ENCODE data around the gene MST1R. TPM values are rescaled to one million over a fixed set of nuclear protein-coding genes. Genes with fewer than 3 reads are reported as not detected.
A peak's percentile ranks its signal among the peaks of the same experiment; 100 is the strongest.

MST1R gene
- total RNA-seq, 1 experiment from 2014 or later = not detected

GRCh38 chr3:49901366-49902339, 2.0 kb downstream of the MST1R start:
- DNase-seq = no peak
- no peaks in the 10 kb centered on the region for H3K36me3 ChIP-seq
- H3K27ac ChIP-seq = no peak overlapping the region
- H3K4me3 ChIP-seq = no peak overlapping the region
- H3K9me3 ChIP-seq (replicated peaks) = no peaks in the 10 kb centered on the region
- no peaks in the 10 kb centered on the region for H3K4me1 ChIP-seq
- no peaks in the 10 kb centered on the region for H3K27me3 ChIP-seq

GRCh38 chr3:49900491-49901153, 3.1 kb downstream of the MST1R start:
- DNase-seq = no peak
- Histone ChIP-seq H3K27me3 (no peaks in the 10 kb centered on the region), H3K4me3 (no peak overlapping the region), H3K4me1 (no peaks in the 10 kb centered on the region), H3K27ac (no peak overlapping the region), H3K9me3 (replicated peaks) (no peaks in the 10 kb centered on the region), H3K36me3 (no peaks in the 10 kb centered on the region)

- Histone ChIP-seq H3K4me1 (no peaks in the 10 kb centered on the region), H3K27me3 (no peaks in the 10 kb centered on the region), H3K27ac (no peak overlapping the region), H3K9me3 (replicated peaks) (no peaks in the 10 kb centered on the region), H3K4me3 (no peak overlapping the region), H3K36me3 (no peaks in the 10 kb centered on the region)
- peak; percentile 17 to 54 for DNase-seq
Measured at GRCh38 chr3:49899815-49900214, 3.9 kb downstream of the MST1R start.

GRCh38 chr3:49898991-49899390, 4.7 kb downstream of the MST1R start:
- Histone ChIP-seq H3K9me3 (replicated peaks) (no peaks in the 10 kb centered on the region), H3K36me3 (no peaks in the 10 kb centered on the region), H3K4me3 (no peak overlapping the region), H3K4me1 (no peaks in the 10 kb centered on the region), H3K27me3 (no peaks in the 10 kb centered on the region), H3K27ac (no peak overlapping the region)
- no peak for DNase-seq

GRCh38 chr3:49896345-49896744, 7.3 kb downstream of the MST1R start:
- Histone ChIP-seq H3K36me3 (no peaks in the 10 kb centered on the region), H3K4me3 (no peak overlapping the region), H3K9me3 (replicated peaks) (no peaks in the 10 kb centered on the region), H3K27me3 (no peaks in the 10 kb centered on the region), H3K27ac (no peak overlapping the region), H3K4me1 (no peaks in the 10 kb centered on the region)
- no peak for DNase-seq

GRCh38 chr3:49895791-49896190, 7.9 kb downstream of the MST1R start:
- H3K36me3 ChIP-seq = no peaks in the 10 kb centered on the region
- no peaks in the 10 kb centered on the region for H3K27me3 ChIP-seq
- no peaks in the 10 kb centered on the region for H3K9me3 ChIP-seq (replicated peaks)
- H3K4me1 ChIP-seq = no peaks in the 10 kb centered on the region
- DNase-seq = no peak
- H3K27ac ChIP-seq = no peak overlapping the region
- no peak overlapping the region for H3K4me3 ChIP-seq

- no peaks in the 10 kb centered on the region for H3K27me3 ChIP-seq
- no peak overlapping the region for H3K27ac ChIP-seq
- peaks cover 11% of the 10 kb centered on the region for H3K4me1 ChIP-seq
- DNase-seq = peak; percentile 40 to 73
- no peaks in the 10 kb centered on the region for H3K36me3 ChIP-seq
- no peaks in the 10 kb centered on the region for H3K9me3 ChIP-seq (replicated peaks)
- H3K4me3 ChIP-seq = no peak overlapping the region
Measured at GRCh38 chr3:49889296-49889695, 14.4 kb downstream of the MST1R start.

- DNase-seq = no peak
- Histone ChIP-seq H3K27ac (no peak overlapping the region), H3K4me3 (no peak overlapping the region), H3K36me3 (no peaks in the 10 kb centered on the region), H3K4me1 (peaks cover 11% of the 10 kb centered on the region), H3K9me3 (replicated peaks) (no peaks in the 10 kb centered on the region), H3K27me3 (no peaks in the 10 kb centered on the region)
Measured at GRCh38 chr3:49886922-49887265, 16.8 kb downstream of the MST1R start.

GRCh38 chr3:49883998-49884397, 19.7 kb downstream of the MST1R start:
- Histone ChIP-seq H3K27ac (no peak overlapping the region), H3K9me3 (replicated peaks) (no peaks in the 10 kb centered on the region), H3K36me3 (no peaks in the 10 kb centered on the region), H3K4me3 (no peak overlapping the region), H3K27me3 (no peaks in the 10 kb centered on the region), H3K4me1 (peaks cover 4% of the 10 kb centered on the region; the same call in 1 of the 2 replicates)
- no peak for DNase-seq

- Histone ChIP-seq H3K27ac (no peak overlapping the region), H3K27me3 (no peaks in the 10 kb centered on the region), H3K4me1 (peaks cover 3% of the 10 kb centered on the region; the same call in 1 of the 2 replicates), H3K36me3 (no peaks in the 10 kb centered on the region), H3K4me3 (no peak overlapping the region), H3K9me3 (replicated peaks) (no peaks in the 10 kb centered on the region)
- peak; percentile 50 to 57 for DNase-seq
Measured at GRCh38 chr3:49882166-49882565, 21.5 kb downstream of the MST1R start.

GRCh38 chr3:49880581-49881315, 22.9 kb downstream of the MST1R start:
- no peak for DNase-seq
- no peaks in the 10 kb centered on the region for H3K27me3 ChIP-seq
- peaks cover 3% of the 10 kb centered on the region; the same call in 1 of the 2 replicates for H3K4me1 ChIP-seq
- no peak overlapping the region for H3K4me3 ChIP-seq
- H3K27ac ChIP-seq = no peak overlapping the region
- no peaks in the 10 kb centered on the region for H3K36me3 ChIP-seq
- no peaks in the 10 kb centered on the region for H3K9me3 ChIP-seq (replicated peaks)

GRCh38 chr3:49879721-49880120, 24.0 kb downstream of the MST1R start:
- Histone ChIP-seq H3K27ac (no peak overlapping the region), H3K27me3 (no peaks in the 10 kb centered on the region), H3K4me3 (no peak overlapping the region), H3K9me3 (replicated peaks) (no peaks in the 10 kb centered on the region), H3K36me3 (no peaks in the 10 kb centered on the region), H3K4me1 (peaks cover 3% of the 10 kb centered on the region; the same call in 1 of the 2 replicates)
- no peak for DNase-seq

GRCh38 chr3:49878686-49879085, 25.0 kb downstream of the MST1R start:
- Histone ChIP-seq H3K27ac (no peak overlapping the region), H3K9me3 (replicated peaks) (no peaks in the 10 kb centered on the region), H3K4me1 (peaks cover 3% of the 10 kb centered on the region; the same call in 1 of the 2 replicates)

GRCh38 chr3:49877716-49878115, 26.0 kb downstream of the MST1R start:
- no peak overlapping the region for H3K27ac ChIP-seq
- DNase-seq = no peak
- peaks cover 3% of the 10 kb centered on the region; the same call in 1 of the 2 replicates for H3K4me1 ChIP-seq
- H3K4me3 ChIP-seq = no peak overlapping the region
- H3K27me3 ChIP-seq = no peaks in the 10 kb centered on the region
- H3K36me3 ChIP-seq = no peaks in the 10 kb centered on the region
- H3K9me3 ChIP-seq (replicated peaks) = no peaks in the 10 kb centered on the region

More at GRCh38 chr3:49878686-49879085, 25.0 kb downstream of the MST1R start:
- Histone ChIP-seq H3K36me3 (no peaks in the 10 kb centered on the region), H3K4me3 (no peak overlapping the region), H3K27me3 (no peaks in the 10 kb centered on the region)
- no peak for DNase-seq

- Histone ChIP-seq H3K27me3 (no peaks in the 10 kb centered on the region), H3K27ac (no peak overlapping the region)
- no peak for DNase-seq
Measured at GRCh38 chr3:49876567-49876966, 27.1 kb downstream of the MST1R start.

More at GRCh38 chr3:49876567-49876966, 27.1 kb downstream of the MST1R start:
- no peaks in the 10 kb centered on the region for H3K36me3 ChIP-seq
- H3K9me3 ChIP-seq (replicated peaks) = no peaks in the 10 kb centered on the region
- H3K4me1 ChIP-seq = no peaks in the 10 kb centered on the region
- H3K4me3 ChIP-seq = no peak overlapping the region
